GM18520 (cell line): ENCODE data around the gene CCDC154.
"Not testable (repeated sequence)": the region's sequence is repeated elsewhere in the genome, so short reads cannot be mapped to it uniquely, and the experiment has no call there.

Experiments
- ATAC-seq: cut with Tn5 transposase; IDR thresholded peaks from one replicate; pipeline ENCODE4 v1.9.1; 2021; ENCODE audit not compliant: unreplicated experiment

CCDC154 gene

GRCh38 chr16:1474082-1474795 is 29.9 kb upstream of the CCDC154 start:
- ATAC-seq: peak; percentile 13

- ATAC-seq: no peak
These were observed 28.6 kb upstream of the CCDC154 start for GRCh38 chr16:1472974-1473373.

- no peak for ATAC-seq
These were observed 27.3 kb upstream of the CCDC154 start for GRCh38 chr16:1471569-1472194.

- ATAC-seq: no peak
These were observed 26.3 kb upstream of the CCDC154 start for GRCh38 chr16:1470481-1471251.

- no peak for ATAC-seq
These were observed 25.4 kb upstream of the CCDC154 start for GRCh38 chr16:1469693-1470201.

GRCh38 chr16:1469141-1469540 is 24.8 kb upstream of the CCDC154 start:
- ATAC-seq: not testable (repeated sequence)

- ATAC-seq: no peak
These were observed 24.1 kb upstream of the CCDC154 start for GRCh38 chr16:1468426-1468810.

- no peak for ATAC-seq
These were observed 22.7 kb upstream of the CCDC154 start for GRCh38 chr16:1466968-1467521.

- no peak for ATAC-seq
These were observed 21.7 kb upstream of the CCDC154 start for GRCh38 chr16:1466054-1466453.

- no peak for ATAC-seq
These were observed 21.2 kb upstream of the CCDC154 start for GRCh38 chr16:1465567-1465915.

GRCh38 chr16:1464894-1465566 is 20.7 kb upstream of the CCDC154 start:
- no peak for ATAC-seq

- ATAC-seq: no peak
These were observed 20.0 kb upstream of the CCDC154 start for GRCh38 chr16:1464196-1464893.

GRCh38 chr16:1461146-1461545 is 16.8 kb upstream of the CCDC154 start:
- ATAC-seq: no peak

GRCh38 chr16:1460602-1461138 is 16.3 kb upstream of the CCDC154 start:
- ATAC-seq: no peak

GRCh38 chr16:1459967-1460366 is 15.6 kb upstream of the CCDC154 start:
- ATAC-seq: no peak

- no peak for ATAC-seq
These were observed 14.6 kb upstream of the CCDC154 start for GRCh38 chr16:1458977-1459341.

- no peak for ATAC-seq
These were observed 14.1 kb upstream of the CCDC154 start for GRCh38 chr16:1458336-1458976.

GRCh38 chr16:1457489-1458245 is 13.3 kb upstream of the CCDC154 start:
- ATAC-seq: no peak

GRCh38 chr16:1456951-1457350 is 12.6 kb upstream of the CCDC154 start:
- no peak for ATAC-seq
